ENCODE measurements around the gene UBASH3B.

DNA sequence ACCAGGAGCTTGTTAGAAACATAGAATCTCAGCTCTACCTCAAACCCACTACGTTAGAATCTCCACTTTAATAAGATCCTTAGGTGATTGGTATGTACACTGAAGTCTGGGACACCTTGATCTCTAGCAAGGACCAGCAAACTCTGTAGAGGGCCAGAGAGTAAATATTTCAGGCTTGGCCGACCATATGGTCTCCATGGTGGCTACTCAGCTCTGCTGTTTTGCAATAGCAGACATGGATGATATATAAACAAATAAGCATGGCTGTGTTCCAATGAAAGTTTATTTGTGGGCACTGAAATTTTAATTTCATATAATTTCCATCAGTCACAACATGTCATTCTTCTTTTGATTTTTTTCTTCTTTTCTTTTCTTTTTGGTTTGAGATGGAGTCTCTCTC is 23.9 kb downstream of the UBASH3B start:
- TF ChIP-seq CTCF (IDR thresholded peaks at IDR 0.05; ENCODE audit: low read depth, low read length), result no peak
- no peak for TF ChIP-seq POLR2A (IDR thresholded peaks at IDR 0.05; ENCODE audit: extremely low read depth, insufficient read length)
- TF ChIP-seq MYC (IDR thresholded peaks at IDR 0.05; ENCODE audit: low read depth, low read length), result no peak
